ENCODE data around the gene MPP2. TPM values are rescaled to one million over a fixed set of nuclear protein-coding genes. Genes with fewer than 3 reads are reported as not detected.

The MPP2 gene
- total and polyA plus RNA-seq, 2 of the 13 experiments (the other 11 are each of a cell fraction or from before 2014, with no cell fraction given) = 0.20 to 1.7 TPM

- TF ChIP-seq ERF (CRISPR knock-in tag; IDR thresholded peaks at IDR 0.05) = 0 out of 2 replicates have a peak, but pooled peaks have one; percentile 37
- TF ChIP-seq CHCHD3 (CRISPR knock-in tag; IDR thresholded peaks at IDR 0.05) = no peak
- TF ChIP-seq ASH2L (IDR thresholded peaks at IDR 0.05; ENCODE audit: insufficient read length, low read depth, low read length) = no peak
- TF ChIP-seq SOX13 (IDR thresholded peaks at IDR 0.05) = no peak
- TF ChIP-seq SOX13 (CRISPR knock-in tag; conservative IDR thresholded peaks at IDR 0.05 in 1 of 2, IDR thresholded peaks at IDR 0.05 in 1 of 2) = peak in 1 of 2 experiments; percentile 30; a peak in 2 of 4 replicates
- peak; percentile 70; the same call in 1 of the 2 replicates for TF ChIP-seq ZNF350 (CRISPR knock-in tag; IDR thresholded peaks at IDR 0.05; ENCODE audit: borderline replicate concordance, low read depth)
- TF ChIP-seq ZNF549 (CRISPR knock-in tag; IDR thresholded peaks at IDR 0.05) = no peak
- 0 out of 2 replicates have a peak, but pooled peaks have one; percentile 37 for TF ChIP-seq ZBTB33 (CRISPR knock-in tag; IDR thresholded peaks at IDR 0.05)
- peak; percentile 65 for TF ChIP-seq ZNF687 (CRISPR knock-in tag; IDR thresholded peaks at IDR 0.05)
- TF ChIP-seq ZNF580 (CRISPR knock-in tag; IDR thresholded peaks at IDR 0.05; ENCODE audit: borderline replicate concordance, low read depth) = peak; percentile 50; the same call in 1 of the 2 replicates
- peak; percentile 44; the same call in 1 of the 2 replicates for TF ChIP-seq GABPB1 (CRISPR knock-in tag; IDR thresholded peaks at IDR 0.05)
- peak; percentile 62; the same call in 1 of the 2 replicates for TF ChIP-seq ZNF225 (CRISPR knock-in tag; IDR thresholded peaks at IDR 0.05)
- no peak for TF ChIP-seq ZNF614 (CRISPR knock-in tag; IDR thresholded peaks at IDR 0.05; ENCODE audit: borderline replicate concordance)
- peak; percentile 41; the same call in 1 of the 2 replicates for TF ChIP-seq FOXK1 (CRISPR knock-in tag; IDR thresholded peaks at IDR 0.05; ENCODE audit: borderline replicate concordance, low read depth)
- peak; percentile 76; the same call in 1 of the 2 replicates for TF ChIP-seq KDM2A (CRISPR knock-in tag; IDR thresholded peaks at IDR 0.05; ENCODE audit: borderline replicate concordance, low read depth)
- TF ChIP-seq TGIF2 (CRISPR knock-in tag; IDR thresholded peaks at IDR 0.05) = no peak
- no peak for TF ChIP-seq ZNF777 (CRISPR knock-in tag; IDR thresholded peaks at IDR 0.05)
- TF ChIP-seq PATZ1 (CRISPR knock-in tag; IDR thresholded peaks at IDR 0.05) = peak; percentile 58; the same call in 1 of the 2 replicates
- TF ChIP-seq MAFK (conservative IDR thresholded peaks at IDR 0.05 in 1 of 2, IDR thresholded peaks at IDR 0.05 in 1 of 2; ENCODE audit: low read length in 2 of 2) = no peak
These were observed 61.1 kb downstream of the MPP2 start (continued) for GRCh38 chr17:43846221-43846712.

Measured in HepG2 (cell line).